Fibroblast of peridontal ligament (primary cell): Measurements from ENCODE around the gene GOLGA2.

ENCODE experiments used
- DNase-seq: peaks from one replicate; pipeline ENCODE4 v3.0.0-alpha.2; 2010; ENCODE audit errors: extremely low read depth

GOLGA2 gene

GRCh38 chr9:128275198-128276007 lies at the start of gene GOLGA2:
Gene GOLGA2, minus strand, starts transcription at chr9:128276007. Its CDS starts 31 bp downstream, at chr9:128275976.
- peak; percentile 81 for DNase-seq

DNA sequence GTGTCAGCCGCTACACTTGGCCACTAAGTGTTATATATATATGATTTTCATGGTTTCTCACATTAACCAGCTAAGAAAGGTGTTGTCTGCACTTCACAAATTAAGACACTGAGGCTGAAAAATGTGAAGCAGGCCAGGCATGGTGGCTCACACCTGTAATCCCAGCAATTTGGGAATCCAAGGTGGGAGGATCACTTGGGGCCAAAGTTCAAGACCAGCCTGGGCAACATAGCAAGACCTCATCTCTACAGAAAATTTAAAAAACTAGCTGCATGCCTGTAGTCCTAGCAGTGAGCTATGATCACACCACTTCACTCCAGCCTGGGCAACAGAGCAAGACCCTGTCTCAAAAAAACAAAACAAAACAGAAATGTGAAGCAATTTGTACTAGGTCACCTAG lies 48.6 kb upstream of the GOLGA2 start:
- no peak for DNase-seq

DNA sequence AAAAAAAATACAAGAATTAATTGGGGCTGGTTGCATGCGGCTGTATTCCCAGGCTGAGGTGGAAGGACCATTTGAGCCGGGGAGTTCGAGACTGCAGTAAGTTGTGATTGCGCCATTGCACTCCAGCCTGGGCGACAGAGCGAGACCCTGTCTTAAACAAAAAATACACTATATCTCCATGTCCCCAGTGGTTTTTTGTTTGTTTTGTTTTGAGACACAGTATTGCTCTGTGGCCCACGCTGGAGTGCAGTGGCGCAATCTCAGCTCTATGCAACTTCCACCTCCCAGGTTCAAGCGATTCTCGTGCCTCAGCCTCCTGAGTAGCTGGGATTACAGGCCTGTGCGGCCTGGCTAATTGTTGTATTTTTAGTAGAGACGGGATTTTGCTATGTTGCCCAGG lies 48.0 kb upstream of the GOLGA2 start:
- no peak for DNase-seq

DNA sequence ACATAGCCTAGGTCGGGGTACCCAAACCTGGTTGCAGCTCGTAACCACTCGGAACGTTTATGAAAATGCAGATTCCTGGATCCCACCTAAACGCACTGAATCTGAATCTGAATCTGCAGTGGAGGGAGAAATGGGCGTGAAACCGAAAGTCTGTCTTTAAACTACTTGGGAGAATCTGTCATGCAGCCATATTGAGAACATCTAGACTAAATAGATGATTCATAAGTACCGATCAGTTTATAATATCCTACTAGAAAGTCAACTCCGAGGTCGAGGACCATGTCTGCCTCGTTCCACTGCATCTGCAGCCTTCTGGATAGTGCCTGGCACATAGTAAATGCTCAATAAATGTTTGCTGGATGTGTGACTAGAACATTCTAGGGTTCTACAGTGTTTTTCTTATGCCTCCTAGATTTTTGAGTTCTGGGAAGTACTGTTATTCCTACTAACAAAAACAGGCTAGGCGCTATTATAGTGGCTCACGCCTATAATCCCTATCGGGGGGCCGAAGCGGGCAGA lies 47.5 kb upstream of the GOLGA2 start:
- peak; percentile 51 for DNase-seq

GRCh38 chr9:128322404-128323211 lies 46.8 kb upstream of the GOLGA2 start, which contains the start of the genes COQ4 and TRUB2:
Gene COQ4, plus strand, starts transcription at chr9:128322839. Its CDS starts 20 bp downstream, at chr9:128322859.
Gene TRUB2, minus strand, starts transcription at chr9:128322447. Its CDS starts 39 bp downstream, at chr9:128322408.
- DNase-seq = peak; percentile 94

DNA sequence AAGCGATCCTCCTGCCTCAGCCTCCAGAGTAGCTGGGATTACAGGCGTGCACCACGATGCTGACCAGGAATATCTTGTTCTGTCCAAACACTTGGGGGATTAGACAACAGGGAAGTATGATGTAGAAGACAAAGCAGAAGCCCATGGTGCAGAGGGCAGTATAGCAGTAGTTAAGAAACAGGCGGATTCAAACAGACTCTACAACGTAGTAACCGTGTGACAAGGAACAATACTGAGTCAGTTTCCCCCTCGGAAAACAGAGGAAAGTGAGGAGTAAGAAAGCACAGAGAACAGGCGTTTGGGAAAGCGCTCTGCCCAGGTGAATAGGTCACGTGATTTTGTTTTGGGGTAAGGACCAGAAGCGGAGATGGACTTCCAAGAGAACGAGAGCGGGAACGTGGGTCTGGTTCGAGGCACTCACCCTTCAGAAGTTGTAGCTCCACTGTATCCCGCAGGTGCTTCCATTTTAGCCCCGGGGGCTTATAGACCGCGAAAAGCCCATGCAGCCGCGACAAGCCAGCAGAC lies 46.1 kb upstream of the GOLGA2 start:
- DNase-seq = no peak

GRCh38 chr9:128321343-128321742 lies 45.5 kb upstream of the GOLGA2 start:
- no peak for DNase-seq

DNA sequence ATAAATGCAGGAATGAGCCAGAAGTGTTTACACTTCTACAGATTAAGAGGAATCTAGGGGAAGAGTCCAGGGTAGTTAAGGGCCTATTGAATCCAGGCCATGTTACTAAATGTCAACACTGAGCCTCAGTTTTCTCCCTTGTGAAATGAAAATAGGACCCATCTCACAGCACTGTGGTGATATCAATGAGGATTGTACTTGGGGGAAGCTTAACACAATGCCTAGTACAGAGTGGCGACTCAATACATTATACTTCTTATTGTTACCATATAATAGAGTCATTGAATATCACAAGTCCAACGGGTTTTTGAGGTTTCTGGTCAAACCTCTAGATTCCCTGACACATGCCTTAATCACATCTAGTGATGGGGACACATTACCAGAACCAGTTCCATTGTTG lies 41.8 kb upstream of the GOLGA2 start:
- no peak for DNase-seq

DNA sequence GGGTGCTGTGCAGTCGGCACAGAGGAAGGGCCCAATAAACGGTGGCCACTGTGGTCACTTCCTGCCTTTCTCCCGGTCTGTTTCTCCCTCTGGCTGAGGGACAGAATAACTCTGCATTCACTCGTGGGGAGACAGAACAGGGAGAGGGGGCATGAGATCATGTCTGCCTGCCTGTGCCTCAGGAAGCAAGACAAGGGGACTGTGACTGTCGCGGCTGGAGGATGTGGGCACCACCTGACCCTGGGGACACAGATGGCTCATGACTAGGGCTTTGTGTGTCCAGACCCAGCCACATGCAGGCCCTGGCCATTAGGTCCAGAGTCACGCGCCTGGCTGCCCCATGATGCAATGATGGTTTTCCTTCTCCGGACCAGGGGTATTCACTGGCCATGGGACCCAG lies 40.6 kb upstream of the GOLGA2 start:
- DNase-seq = no peak

- DNase-seq = no peak
Observed at GRCh38 chr9:128314697-128315096, 38.9 kb upstream of the GOLGA2 start.

GRCh38 chr9:128310461-128310860 lies 34.7 kb upstream of the GOLGA2 start:
- no peak for DNase-seq

- no peak for DNase-seq
Observed at GRCh38 chr9:128309551-128309950, 33.7 kb upstream of the GOLGA2 start.

- no peak for DNase-seq
Observed at GRCh38 chr9:128304971-128305288, 29.1 kb upstream of the GOLGA2 start.

DNA sequence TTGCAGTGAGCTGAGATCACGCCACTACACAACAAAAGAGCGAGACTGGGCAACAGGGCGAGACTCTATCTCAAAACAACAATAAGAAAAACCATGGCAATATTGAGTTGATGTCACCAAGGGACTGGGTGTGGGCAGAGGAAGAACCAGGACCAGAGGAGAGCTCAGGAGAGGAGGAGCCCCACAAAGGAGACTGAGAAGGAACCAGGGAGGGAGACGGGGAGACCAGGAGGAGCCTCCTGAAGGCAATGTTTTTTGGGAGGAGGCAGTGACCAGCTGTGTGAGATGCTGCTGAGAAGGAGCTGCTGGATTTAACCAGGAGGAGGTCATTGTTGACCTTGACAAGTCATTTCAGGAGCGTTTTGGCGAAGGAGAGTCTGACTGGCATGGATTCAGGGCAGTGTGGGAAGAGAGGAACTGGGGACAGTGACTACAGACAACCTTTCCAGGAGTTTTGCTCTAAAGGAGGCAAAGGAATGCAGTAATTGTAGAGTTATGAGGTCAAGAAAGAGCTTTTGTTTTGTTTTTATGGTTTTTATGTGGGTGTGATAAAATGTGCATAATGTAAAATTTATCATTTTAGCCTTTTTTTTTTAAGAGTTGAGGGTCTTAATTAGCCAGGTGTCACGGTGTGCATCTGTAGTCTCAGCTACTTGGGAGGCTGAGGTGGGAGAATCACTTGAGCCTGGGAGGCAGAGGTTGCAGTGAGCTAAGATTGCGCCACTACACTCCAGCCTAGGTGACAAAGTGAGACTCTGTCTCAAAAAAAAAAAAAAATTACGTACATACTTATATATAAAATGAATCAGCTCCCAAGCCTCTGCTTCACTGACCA lies 28.5 kb upstream of the GOLGA2 start:
- no peak for DNase-seq

- DNase-seq = no peak
Observed at GRCh38 chr9:128298535-128299482, 23.0 kb upstream of the GOLGA2 start.

- no peak for DNase-seq
Observed at GRCh38 chr9:128297221-128297773, 21.5 kb upstream of the GOLGA2 start.

- DNase-seq = no peak
Observed at GRCh38 chr9:128296340-128297220, 20.8 kb upstream of the GOLGA2 start.

- DNase-seq = no peak
Observed at GRCh38 chr9:128294142-128294541, 18.3 kb upstream of the GOLGA2 start.

- no peak for DNase-seq
Observed at GRCh38 chr9:128293091-128293490, 17.3 kb upstream of the GOLGA2 start.
